ENCODE measurements around the gene UBE2E2.

DNA sequence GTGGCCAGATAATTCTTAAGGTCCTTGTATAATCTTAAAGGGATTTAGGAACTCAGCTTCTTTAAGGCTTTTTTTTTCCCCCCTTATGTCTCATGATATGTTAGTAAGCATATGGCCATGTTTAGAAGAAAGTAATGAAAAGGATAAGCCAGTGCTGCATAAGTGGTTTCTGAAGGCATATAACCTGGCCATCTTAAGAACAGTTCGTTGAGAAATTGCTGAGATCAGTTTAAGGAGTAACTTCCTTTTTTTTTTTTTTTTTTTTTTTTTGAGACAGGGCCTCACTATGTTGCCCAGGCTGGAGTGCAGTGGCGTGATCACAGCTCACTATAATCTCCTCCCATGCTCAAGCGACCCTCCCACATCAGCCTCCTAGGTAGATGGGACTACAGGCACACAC is 51.7 kb downstream of the UBE2E2 start:
- TF ChIP-seq CREB1 (CRISPR knock-in tag; IDR thresholded peaks at IDR 0.05) (no peak), TCF7 (CRISPR knock-in tag; IDR thresholded peaks at IDR 0.05; ENCODE audit: low read depth) (no peak), NR1H2 (CRISPR knock-in tag; IDR thresholded peaks at IDR 0.05) (no peak)
- TF ChIP-seq, protein P1, sequence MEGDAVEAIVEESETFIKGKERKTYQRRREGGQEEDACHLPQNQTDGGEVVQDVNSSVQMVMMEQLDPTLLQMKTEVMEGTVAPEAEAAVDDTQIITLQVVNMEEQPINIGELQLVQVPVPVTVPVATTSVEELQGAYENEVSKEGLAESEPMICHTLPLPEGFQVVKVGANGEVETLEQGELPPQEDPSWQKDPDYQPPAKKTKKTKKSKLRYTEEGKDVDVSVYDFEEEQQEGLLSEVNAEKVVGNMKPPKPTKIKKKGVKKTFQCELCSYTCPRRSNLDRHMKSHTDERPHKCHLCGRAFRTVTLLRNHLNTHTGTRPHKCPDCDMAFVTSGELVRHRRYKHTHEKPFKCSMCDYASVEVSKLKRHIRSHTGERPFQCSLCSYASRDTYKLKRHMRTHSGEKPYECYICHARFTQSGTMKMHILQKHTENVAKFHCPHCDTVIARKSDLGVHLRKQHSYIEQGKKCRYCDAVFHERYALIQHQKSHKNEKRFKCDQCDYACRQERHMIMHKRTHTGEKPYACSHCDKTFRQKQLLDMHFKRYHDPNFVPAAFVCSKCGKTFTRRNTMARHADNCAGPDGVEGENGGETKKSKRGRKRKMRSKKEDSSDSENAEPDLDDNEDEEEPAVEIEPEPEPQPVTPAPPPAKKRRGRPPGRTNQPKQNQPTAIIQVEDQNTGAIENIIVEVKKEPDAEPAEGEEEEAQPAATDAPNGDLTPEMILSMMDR (IDR thresholded peaks at IDR 0.05), result no peak

Data from WTC11 (cell line).